SK-N-SH treated with all-trans-retinoic acid at 6 μM for 48 hours (cell line): ENCODE measurements around the gene NUDCD2.

ENCODE experiments used
- ATAC-seq: fragments of 200-7000 bp; cut with Tn5 transposase; 3 replicates; pipeline ENCODE4 v1.9.1; 2020; ENCODE audit warnings: mild to moderate bottlenecking, moderate library complexity
- ARNTL ChIP-seq: fragments of 450-650 bp; formaldehyde crosslinking; IDR thresholded peaks from 2 replicates; pipeline ENCODE4 v1.5.0; 2020; ENCODE audit warnings: low read depth, mild to moderate bottlenecking, moderate library complexity, borderline replicate concordance
- BACH2 ChIP-seq: fragments of 250-450 bp; sonication (Bioruptor Pico); IDR thresholded peaks from 2 replicates; pipeline ENCODE4 v1.9.0; 2021; ENCODE audit warnings: mild to moderate bottlenecking, borderline replicate concordance
- CSDC2 ChIP-seq: fragments of 250-450 bp; sonication (Bioruptor Pico); IDR thresholded peaks from 2 replicates; pipeline ENCODE4 v1.5.0; 2020; ENCODE audit warnings: mild to moderate bottlenecking, moderate library complexity
- ESRRG ChIP-seq: fragments of 250-450 bp; sonication (Bioruptor Pico); IDR thresholded peaks from 2 replicates; pipeline ENCODE4 v1.6.1; 2021; ENCODE audit warnings: mild to moderate bottlenecking
- GLIS3 ChIP-seq: fragments of 250-450 bp; sonication (Bioruptor Pico); IDR thresholded peaks from 2 replicates; pipeline ENCODE4 v1.5.0; 2020; ENCODE audit warnings: mild to moderate bottlenecking, moderate library complexity
- ISL1 ChIP-seq: fragments of 250-450 bp; sonication (Bioruptor Pico); IDR thresholded peaks from 2 replicates; pipeline ENCODE4 v2.1.2; 2022; ENCODE audit warnings: mild to moderate bottlenecking, moderate library complexity
- OSR1 ChIP-seq: fragments of 250-450 bp; sonication (Bioruptor Pico); IDR thresholded peaks from 2 replicates; pipeline ENCODE4 v1.8.0; 2022; ENCODE audit warnings: moderate library complexity, mild to moderate bottlenecking, inconsistent platforms
- PATZ1 ChIP-seq: fragments of 250-450 bp; sonication (Bioruptor Pico); IDR thresholded peaks from 2 replicates; pipeline ENCODE4 v1.8.0; 2020; ENCODE audit warnings: mild to moderate bottlenecking, moderate library complexity, borderline replicate concordance
- PPARA ChIP-seq: fragments of 250-450 bp; sonication (Bioruptor Pico); IDR thresholded peaks from 2 replicates; pipeline ENCODE4 v1.5.0; 2020; ENCODE audit warnings: mild to moderate bottlenecking, borderline replicate concordance
- RARB ChIP-seq: fragments of 250-450 bp; sonication (Bioruptor Pico); IDR thresholded peaks from 2 replicates; pipeline ENCODE4 v1.8.0; 2021; ENCODE audit warnings: mild to moderate bottlenecking, moderate library complexity
- SNAI2 ChIP-seq: fragments of 250-450 bp; sonication (Bioruptor Pico); IDR thresholded peaks from 2 replicates; pipeline ENCODE4 v1.5.0; 2020; ENCODE audit warnings: mild to moderate bottlenecking, moderate library complexity
- TSHZ2 ChIP-seq: fragments of 250-450 bp; sonication (Bioruptor Pico); IDR thresholded peaks from 2 replicates; pipeline ENCODE4 v1.5.0; 2020; ENCODE audit warnings: mild to moderate bottlenecking, moderate library complexity
- ZFP3 ChIP-seq: fragments of 250-450 bp; sonication (Bioruptor Pico); IDR thresholded peaks from 2 replicates; pipeline ENCODE4 v1.5.0; 2020; ENCODE audit warnings: mild to moderate bottlenecking, moderate library complexity
- ZFP30 ChIP-seq: fragments of 450-650 bp; formaldehyde crosslinking; IDR thresholded peaks from 2 replicates; pipeline ENCODE4 v1.5.0; 2022; ENCODE audit warnings: mild to moderate bottlenecking, moderate library complexity
- ZNF565 ChIP-seq: fragments of 450-650 bp; formaldehyde crosslinking; conservative IDR thresholded peaks from 2 replicates; pipeline ENCODE4 v1.5.0; 2020; ENCODE audit warnings: low read depth, mild to moderate bottlenecking, moderate library complexity
- ZNF70 ChIP-seq: fragments of 450-650 bp; formaldehyde crosslinking; IDR thresholded peaks from 2 replicates; pipeline ENCODE4 v1.5.0; 2020; ENCODE audit warnings: mild to moderate bottlenecking, moderate library complexity
- ZNF8 ChIP-seq: fragments of 450-650 bp; formaldehyde crosslinking; IDR thresholded peaks from 2 replicates; pipeline ENCODE4 v1.5.0; 2020; ENCODE audit warnings: mild to moderate bottlenecking, moderate library complexity
- TF ChIP-seq, protein P1 (sequence below): fragments of 250-450 bp; sonication (Bioruptor Pico); IDR thresholded peaks from 2 replicates; pipeline ENCODE4 v1.5.1; 2021; ENCODE audit warnings: mild to moderate bottlenecking, moderate library complexity
- TF ChIP-seq, protein P2 (sequence below): fragments of 250-450 bp; sonication (Bioruptor Pico); IDR thresholded peaks from 2 replicates; pipeline ENCODE4 v1.8.0; 2021; ENCODE audit warnings: low read depth, mild to moderate bottlenecking, moderate library complexity, borderline replicate concordance
- TF ChIP-seq, protein P3 (sequence below): fragments of 250-450 bp; sonication (Bioruptor Pico); IDR thresholded peaks from 2 replicates; pipeline ENCODE4 v1.5.1; 2020; ENCODE audit warnings: low read depth, mild to moderate bottlenecking, moderate library complexity

The NUDCD2 gene

GRCh38 chr5:163437309-163438182 is 22.4 kb downstream of the NUDCD2 start, which contains the start of gene CCNG1:
Gene CCNG1, plus strand, starts transcription at chr5:163437595. Its CDS starts 1,662 bp downstream, at chr5:163439257.
- 0 out of 2 replicates have a peak, but pooled peaks have one; percentile 39 for TF ChIP-seq CSDC2 (CRISPR knock-in tag)
- no peak; the same call in 1 of the 2 replicates for TF ChIP-seq SNAI2 (CRISPR knock-in tag)
- TF ChIP-seq, all 23 proteins: peak for 1
- ATAC-seq, result peak; percentile 99

- ATAC-seq, result no peak
- TF ChIP-seq ESRRG, result no peak
- TF ChIP-seq ISL1 (CRISPR knock-in tag), result 0 out of 2 replicates have a peak, but pooled peaks have one; percentile 11
These were observed 22.9 kb downstream of the NUDCD2 start for GRCh38 chr5:163437011-163437308.

GRCh38 chr5:163436515-163436914 is 23.4 kb downstream of the NUDCD2 start:
- TF ChIP-seq OSR1 (CRISPR knock-in tag), result no peak
- TF ChIP-seq, protein P1, sequence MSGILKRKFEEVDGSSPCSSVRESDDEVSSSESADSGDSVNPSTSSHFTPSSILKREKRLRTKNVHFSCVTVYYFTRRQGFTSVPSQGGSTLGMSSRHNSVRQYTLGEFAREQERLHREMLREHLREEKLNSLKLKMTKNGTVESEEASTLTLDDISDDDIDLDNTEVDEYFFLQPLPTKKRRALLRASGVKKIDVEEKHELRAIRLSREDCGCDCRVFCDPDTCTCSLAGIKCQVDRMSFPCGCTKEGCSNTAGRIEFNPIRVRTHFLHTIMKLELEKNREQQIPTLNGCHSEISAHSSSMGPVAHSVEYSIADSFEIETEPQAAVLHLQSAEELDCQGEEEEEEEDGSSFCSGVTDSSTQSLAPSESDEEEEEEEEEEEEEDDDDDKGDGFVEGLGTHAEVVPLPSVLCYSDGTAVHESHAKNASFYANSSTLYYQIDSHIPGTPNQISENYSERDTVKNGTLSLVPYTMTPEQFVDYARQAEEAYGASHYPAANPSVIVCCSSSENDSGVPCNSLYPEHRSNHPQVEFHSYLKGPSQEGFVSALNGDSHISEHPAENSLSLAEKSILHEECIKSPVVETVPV (CRISPR knock-in tag), result no peak
- no peak for TF ChIP-seq TSHZ2 (CRISPR knock-in tag)
- no peak for TF ChIP-seq PATZ1 (CRISPR knock-in tag)
- TF ChIP-seq ARNTL (CRISPR knock-in tag), result no peak
- TF ChIP-seq CSDC2 (CRISPR knock-in tag), result no peak
- no peak for TF ChIP-seq ZNF8 (CRISPR knock-in tag)
- TF ChIP-seq RARB (CRISPR knock-in tag), result no peak
- no peak for TF ChIP-seq PPARA
- TF ChIP-seq ZFP3, result no peak
- no peak for TF ChIP-seq ESRRG
- no peak for TF ChIP-seq ZNF70 (CRISPR knock-in tag)
- no peak for TF ChIP-seq ZNF565 (CRISPR knock-in tag)
- TF ChIP-seq, protein P2, sequence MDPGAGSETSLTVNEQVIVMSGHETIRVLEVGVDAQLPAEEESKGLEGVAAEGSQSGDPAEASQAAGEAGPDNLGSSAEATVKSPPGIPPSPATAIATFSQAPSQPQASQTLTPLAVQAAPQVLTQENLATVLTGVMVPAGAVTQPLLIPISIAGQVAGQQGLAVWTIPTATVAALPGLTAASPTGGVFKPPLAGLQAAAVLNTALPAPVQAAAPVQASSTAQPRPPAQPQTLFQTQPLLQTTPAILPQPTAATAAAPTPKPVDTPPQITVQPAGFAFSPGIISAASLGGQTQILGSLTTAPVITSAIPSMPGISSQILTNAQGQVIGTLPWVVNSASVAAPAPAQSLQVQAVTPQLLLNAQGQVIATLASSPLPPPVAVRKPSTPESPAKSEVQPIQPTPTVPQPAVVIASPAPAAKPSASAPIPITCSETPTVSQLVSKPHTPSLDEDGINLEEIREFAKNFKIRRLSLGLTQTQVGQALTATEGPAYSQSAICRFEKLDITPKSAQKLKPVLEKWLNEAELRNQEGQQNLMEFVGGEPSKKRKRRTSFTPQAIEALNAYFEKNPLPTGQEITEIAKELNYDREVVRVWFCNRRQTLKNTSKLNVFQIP (CRISPR knock-in tag), result no peak
- no peak for TF ChIP-seq GLIS3 (CRISPR knock-in tag)
- TF ChIP-seq, protein P3, sequence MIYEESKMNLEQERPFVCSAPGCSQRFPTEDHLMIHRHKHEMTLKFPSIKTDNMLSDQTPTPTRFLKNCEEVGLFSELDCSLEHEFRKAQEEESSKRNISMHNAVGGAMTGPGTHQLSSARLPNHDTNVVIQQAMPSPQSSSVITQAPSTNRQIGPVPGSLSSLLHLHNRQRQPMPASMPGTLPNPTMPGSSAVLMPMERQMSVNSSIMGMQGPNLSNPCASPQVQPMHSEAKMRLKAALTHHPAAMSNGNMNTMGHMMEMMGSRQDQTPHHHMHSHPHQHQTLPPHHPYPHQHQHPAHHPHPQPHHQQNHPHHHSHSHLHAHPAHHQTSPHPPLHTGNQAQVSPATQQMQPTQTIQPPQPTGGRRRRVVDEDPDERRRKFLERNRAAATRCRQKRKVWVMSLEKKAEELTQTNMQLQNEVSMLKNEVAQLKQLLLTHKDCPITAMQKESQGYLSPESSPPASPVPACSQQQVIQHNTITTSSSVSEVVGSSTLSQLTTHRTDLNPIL (CRISPR knock-in tag), result no peak
- no peak for TF ChIP-seq ZFP30 (CRISPR knock-in tag)
- no peak for TF ChIP-seq BACH2 (CRISPR knock-in tag)
- no peak for TF ChIP-seq SNAI2 (CRISPR knock-in tag)
- ATAC-seq, result no peak
